Measurements from ENCODE around the gene MAP4K1.
"Not testable (repeated sequence)": the region's sequence is repeated elsewhere in the genome, so short reads cannot be mapped to it uniquely, and the experiment has no call there.

MAP4K1 gene

DNA sequence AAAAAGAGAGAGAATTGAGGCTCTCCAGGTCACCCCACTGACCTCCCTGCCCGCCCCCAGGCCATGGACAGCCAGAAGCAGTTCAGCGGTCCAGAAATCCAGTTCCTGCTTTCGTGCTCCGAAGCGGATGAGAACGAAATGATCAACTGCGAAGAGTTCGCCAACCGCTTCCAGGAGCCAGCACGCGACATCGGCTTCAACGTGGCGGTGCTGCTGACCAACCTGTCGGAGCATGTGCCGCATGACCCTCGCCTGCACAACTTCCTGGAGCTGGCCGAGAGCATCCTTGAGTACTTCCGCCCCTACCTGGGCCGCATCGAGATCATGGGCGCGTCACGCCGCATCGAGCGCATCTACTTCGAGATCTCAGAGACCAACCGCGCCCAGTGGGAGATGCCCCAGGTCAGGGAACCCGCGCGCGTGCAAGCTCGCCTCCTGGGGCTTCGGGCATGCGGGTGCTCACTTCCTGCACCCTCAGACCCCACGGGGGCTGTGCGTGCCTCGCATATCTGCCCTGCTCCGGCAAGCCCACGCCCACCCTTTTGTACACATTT lies 56.6 kb downstream of the MAP4K1 start:
- peaks cover 0 to 36% of the 10 kb centered on the region in 2 donors for H3K27me3 ChIP-seq
- no peak overlapping the region for H3K27ac ChIP-seq
- intact Hi-C loops (cut with DNase I; ENCODE audit: low total_unique reads): no loop called here

DNA sequence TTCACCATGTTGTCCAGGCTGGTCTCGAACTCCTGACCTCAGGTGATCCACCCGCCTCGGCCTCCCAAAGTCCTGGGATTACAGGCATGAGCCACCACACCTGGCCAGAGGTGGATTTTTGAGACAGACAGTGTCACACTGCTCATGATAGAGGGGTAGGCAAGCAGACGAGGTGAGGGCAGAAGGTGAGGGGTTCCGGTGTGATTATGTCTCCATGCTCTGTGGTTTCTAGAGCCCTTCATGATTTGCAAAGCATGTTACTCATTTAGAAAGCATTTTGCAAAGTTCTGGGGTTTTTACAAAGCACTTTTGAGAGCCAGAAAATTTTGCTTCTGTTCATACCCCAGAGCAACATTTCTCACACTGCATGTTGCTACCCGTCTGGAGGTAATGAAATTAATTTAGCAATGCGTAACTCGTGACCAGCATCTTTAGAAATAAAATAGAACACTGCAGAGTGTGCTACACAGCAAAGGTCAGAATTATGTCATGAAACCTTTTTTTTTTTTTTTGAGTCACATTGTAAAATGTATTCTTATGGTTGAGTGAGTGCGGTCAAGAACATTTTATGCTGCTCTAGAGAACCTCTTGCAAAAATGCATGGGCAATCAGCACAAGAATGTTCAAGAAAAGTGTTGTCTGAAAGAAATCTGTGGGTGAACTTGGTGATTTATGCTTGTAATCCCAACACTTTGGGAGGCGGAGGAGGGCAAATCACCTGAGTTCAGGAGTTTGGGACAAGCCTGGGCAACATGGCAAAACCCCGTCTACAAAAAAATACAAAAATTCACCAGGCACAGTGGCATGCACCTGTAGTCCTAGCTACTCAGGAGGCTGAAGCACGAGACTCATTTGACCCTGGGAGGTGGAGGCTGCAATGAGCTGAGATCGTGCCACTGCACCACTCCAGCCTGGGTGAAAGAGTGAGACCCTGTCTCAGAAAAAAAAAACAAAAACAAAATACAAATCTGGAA lies 58.0 kb downstream of the MAP4K1 start:
- H3K36me3 ChIP-seq: no peaks in the 10 kb centered on the region
- H3K9me3 ChIP-seq: no peaks in the 10 kb centered on the region
- H3K27me3 ChIP-seq: peaks cover 0 to 25% of the 10 kb centered on the region in 2 donors
- DNase-seq: no peak
- H3K27ac ChIP-seq: no peak overlapping the region
- no peaks in the 10 kb centered on the region for H3K4me1 ChIP-seq
- intact Hi-C loops (cut with DNase I; ENCODE audit: low total_unique reads): no loop called here
- TF ChIP-seq, protein P1, sequence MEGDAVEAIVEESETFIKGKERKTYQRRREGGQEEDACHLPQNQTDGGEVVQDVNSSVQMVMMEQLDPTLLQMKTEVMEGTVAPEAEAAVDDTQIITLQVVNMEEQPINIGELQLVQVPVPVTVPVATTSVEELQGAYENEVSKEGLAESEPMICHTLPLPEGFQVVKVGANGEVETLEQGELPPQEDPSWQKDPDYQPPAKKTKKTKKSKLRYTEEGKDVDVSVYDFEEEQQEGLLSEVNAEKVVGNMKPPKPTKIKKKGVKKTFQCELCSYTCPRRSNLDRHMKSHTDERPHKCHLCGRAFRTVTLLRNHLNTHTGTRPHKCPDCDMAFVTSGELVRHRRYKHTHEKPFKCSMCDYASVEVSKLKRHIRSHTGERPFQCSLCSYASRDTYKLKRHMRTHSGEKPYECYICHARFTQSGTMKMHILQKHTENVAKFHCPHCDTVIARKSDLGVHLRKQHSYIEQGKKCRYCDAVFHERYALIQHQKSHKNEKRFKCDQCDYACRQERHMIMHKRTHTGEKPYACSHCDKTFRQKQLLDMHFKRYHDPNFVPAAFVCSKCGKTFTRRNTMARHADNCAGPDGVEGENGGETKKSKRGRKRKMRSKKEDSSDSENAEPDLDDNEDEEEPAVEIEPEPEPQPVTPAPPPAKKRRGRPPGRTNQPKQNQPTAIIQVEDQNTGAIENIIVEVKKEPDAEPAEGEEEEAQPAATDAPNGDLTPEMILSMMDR (IDR thresholded peaks at IDR 0.05): no peak
- no peak overlapping the region for H3K4me3 ChIP-seq

More for the DNA sequence above, 56.6 kb downstream of the MAP4K1 start:
- TF ChIP-seq, protein P1 (IDR thresholded peaks at IDR 0.05): no peak
- DNase-seq: no peak
- Histone ChIP-seq H3K9me3 (no peaks in the 10 kb centered on the region), H3K4me1 (peaks cover 0 to 5% (median 2%) of the 10 kb centered on the region in 4 donors), H3K36me3 (no peaks in the 10 kb centered on the region), H3K4me3 (no peak overlapping the region)

DNA sequence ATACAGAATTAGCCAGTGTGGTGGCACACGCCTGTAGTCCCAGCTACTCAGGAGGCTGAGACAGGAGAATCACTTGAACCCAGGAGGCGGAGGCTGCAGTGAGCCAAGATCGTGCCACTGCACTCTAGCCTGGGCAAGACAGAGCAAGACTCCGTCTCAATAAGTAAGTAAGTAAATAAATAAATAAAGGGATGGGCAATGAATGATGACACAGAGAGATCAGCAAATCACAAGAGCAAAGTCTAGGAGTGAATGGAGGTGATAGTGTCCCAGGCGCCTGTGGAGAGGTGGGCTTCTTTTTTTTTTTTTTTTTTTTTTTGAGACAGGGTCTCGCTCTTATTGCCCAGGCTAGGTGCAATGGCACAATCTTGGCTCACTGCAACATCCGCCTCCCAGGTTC lies 58.8 kb downstream of the MAP4K1 start:
- H3K4me3 ChIP-seq; H3K4me1 ChIP-seq; H3K9me3 ChIP-seq; H3K36me3 ChIP-seq; H3K27ac ChIP-seq; intact Hi-C loops (cut with DNase I; ENCODE audit: low total_unique reads); DNase-seq: not testable (repeated sequence)
- H3K27me3 ChIP-seq: peaks cover 0 to 22% of the 10 kb centered on the region in 2 donors

DNA sequence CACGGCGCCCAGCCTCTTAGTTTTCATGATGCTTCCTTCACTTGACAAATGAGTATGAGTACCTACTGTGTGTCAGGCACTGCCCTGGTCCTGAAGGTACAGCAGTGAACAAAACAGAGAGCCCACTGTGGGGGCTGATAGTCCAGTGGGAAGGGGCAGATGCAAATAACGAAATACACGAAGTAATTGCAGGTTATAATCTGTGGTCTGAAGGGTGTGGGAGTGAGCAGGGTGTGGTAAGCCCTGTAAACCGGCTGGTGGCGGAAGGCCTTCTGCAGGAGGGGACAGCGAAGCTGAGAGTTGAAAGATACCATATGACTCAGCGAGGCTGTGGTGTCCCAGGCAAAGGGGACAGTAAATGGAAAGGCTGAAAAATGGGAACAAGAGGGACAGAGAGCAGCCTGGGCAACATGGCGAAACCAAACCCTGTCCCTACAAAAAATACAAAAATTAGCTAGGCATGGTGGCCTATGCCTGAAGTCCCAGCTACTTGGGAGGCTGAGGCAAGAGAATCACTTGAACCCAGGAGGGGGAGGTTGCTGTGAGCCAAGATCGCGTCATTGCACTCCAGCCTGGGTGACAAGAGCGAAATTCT lies 60.5 kb downstream of the MAP4K1 start:
- H3K9me3 ChIP-seq: no peaks in the 10 kb centered on the region
- intact Hi-C loops (cut with DNase I; ENCODE audit: low total_unique reads): no loop called here
- DNase-seq: no peak
- H3K27ac ChIP-seq: no peak overlapping the region
- H3K27me3 ChIP-seq: peaks cover 0 to 6% of the 10 kb centered on the region in 2 donors
- H3K36me3 ChIP-seq: no peaks in the 10 kb centered on the region
- TF ChIP-seq, protein P1 (IDR thresholded peaks at IDR 0.05): no peak
- H3K4me3 ChIP-seq: no peak overlapping the region
- no peaks in the 10 kb centered on the region for H3K4me1 ChIP-seq

GRCh38 chr19:38556521-38557174 lies 61.1 kb downstream of the MAP4K1 start:
- Histone ChIP-seq H3K27ac (no peak overlapping the region), H3K4me1 (no peaks in the 10 kb centered on the region), H3K4me3 (no peak overlapping the region), H3K36me3 (no peaks in the 10 kb centered on the region), H3K9me3 (no peaks in the 10 kb centered on the region), H3K27me3 (peaks cover 0 to 6% of the 10 kb centered on the region in 2 donors)
- TF ChIP-seq, protein P1 (IDR thresholded peaks at IDR 0.05): no peak
- no peak for DNase-seq
- intact Hi-C loops (cut with DNase I; ENCODE audit: low total_unique reads): no loop called here

Data from tibial artery (tissue), 4 donors.